ENCODE data around the gene SAA2. TPM values are rescaled to one million over a fixed set of nuclear protein-coding genes. Genes with fewer than 3 reads are reported as not detected.

SAA2 gene
- total and polyA plus RNA-seq, 10 of the 15 experiments (the other 5 are each of a cell fraction or from before 2014, with no cell fraction given) = 0.18 to 4.1 (median 0.28) TPM; not detected in 2

DNA sequence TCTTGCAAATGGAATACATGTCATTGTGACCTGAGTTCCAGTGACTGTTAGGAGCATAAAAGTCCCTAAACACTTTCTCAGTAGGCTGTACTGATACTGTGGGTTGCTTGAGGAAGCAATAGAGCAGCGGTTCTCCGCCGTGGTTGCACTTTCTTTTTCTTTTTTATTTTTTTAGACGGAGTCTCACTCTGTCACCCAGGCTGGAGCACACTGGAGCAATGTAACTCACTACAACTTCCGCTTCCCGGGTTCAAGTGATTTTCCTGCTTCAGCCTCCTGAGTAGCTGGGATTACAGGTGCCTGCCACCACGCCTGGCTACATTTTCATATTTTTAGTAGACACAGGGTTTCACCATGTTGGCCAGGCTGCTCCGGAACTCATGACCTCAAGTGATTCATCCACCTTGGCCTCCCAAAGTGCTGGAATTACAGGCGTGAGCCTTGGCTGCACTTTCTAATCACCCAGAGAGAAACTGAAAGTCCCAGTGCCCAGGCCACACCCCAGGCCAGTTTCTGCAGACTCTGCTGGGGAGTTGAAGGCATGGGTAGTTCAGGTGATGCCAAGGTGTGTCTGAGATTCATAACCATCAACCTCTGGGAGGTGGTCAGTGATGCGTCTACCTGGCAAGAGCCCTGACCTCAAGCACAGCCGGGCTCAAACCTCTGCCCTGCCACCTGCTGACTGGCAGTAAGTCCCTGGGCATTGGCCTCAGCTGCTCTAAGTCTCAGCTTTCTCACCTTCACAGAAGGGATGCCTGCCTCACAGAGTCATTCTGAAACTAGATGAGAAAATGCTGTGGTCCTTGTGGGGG is 1.9 kb downstream of the SAA2 start (continued):
- TF ChIP-seq POU2F2 (IDR thresholded peaks at IDR 0.05; ENCODE audit: borderline replicate concordance, low read depth, low read length) (0 out of 3 replicates have a peak, but pooled peaks have one; percentile 34), GATAD2B (conservative IDR thresholded peaks at IDR 0.05; ENCODE audit: low read depth) (peak; percentile 36; the same call in 1 of the 2 replicates), BHLHE40 (IDR thresholded peaks at IDR 0.05; ENCODE audit: borderline replicate concordance in 1 of 2, low read depth in 2 of 2, low read length in 1 of 2) (peak in 1 of 2 experiments; percentile 90; a peak in 2 of 4 replicates), SMARCA5 (IDR thresholded peaks at IDR 0.05) (peak; percentile 48; the same call in 1 of the 2 replicates), ATF7 (IDR thresholded peaks at IDR 0.05; ENCODE audit: low read depth) (peak; percentile 63), IRF4 (IDR thresholded peaks at IDR 0.05; ENCODE audit: low read depth, low read length) (peak; percentile 80), RUNX3 (IDR thresholded peaks at IDR 0.05; ENCODE audit: low read length) (peak; percentile 76), TCF12 (IDR thresholded peaks at IDR 0.05; ENCODE audit: low read depth, low read length) (peak; percentile 70; the same call in 1 of the 2 replicates), EED (IDR thresholded peaks at IDR 0.05; ENCODE audit: low read depth) (peak; percentile 84), BCL11A (IDR thresholded peaks at IDR 0.05; ENCODE audit: low read depth, low read length) (0 out of 2 replicates have a peak, but pooled peaks have one; percentile 23), HDGF (IDR thresholded peaks at IDR 0.05) (peak; percentile 34; the same call in 1 of the 2 replicates), CREM (IDR thresholded peaks at IDR 0.05; ENCODE audit: low read depth) (peak; percentile 40; the same call in 1 of the 2 replicates), ETV6 (conservative IDR thresholded peaks at IDR 0.05 in 1 of 2, IDR thresholded peaks at IDR 0.05 in 1 of 2; ENCODE audit: borderline replicate concordance in 1 of 2, low read depth in 1 of 2) (peak in 1 of 2 experiments; percentile 54; a peak in 2 of 4 replicates), CREB1 (IDR thresholded peaks at IDR 0.05; ENCODE audit: low read depth) (0 out of 2 replicates have a peak, but pooled peaks have one; percentile 21), JUNB (IDR thresholded peaks at IDR 0.05) (peak; percentile 79)
- TF ChIP-seq, protein P1, sequence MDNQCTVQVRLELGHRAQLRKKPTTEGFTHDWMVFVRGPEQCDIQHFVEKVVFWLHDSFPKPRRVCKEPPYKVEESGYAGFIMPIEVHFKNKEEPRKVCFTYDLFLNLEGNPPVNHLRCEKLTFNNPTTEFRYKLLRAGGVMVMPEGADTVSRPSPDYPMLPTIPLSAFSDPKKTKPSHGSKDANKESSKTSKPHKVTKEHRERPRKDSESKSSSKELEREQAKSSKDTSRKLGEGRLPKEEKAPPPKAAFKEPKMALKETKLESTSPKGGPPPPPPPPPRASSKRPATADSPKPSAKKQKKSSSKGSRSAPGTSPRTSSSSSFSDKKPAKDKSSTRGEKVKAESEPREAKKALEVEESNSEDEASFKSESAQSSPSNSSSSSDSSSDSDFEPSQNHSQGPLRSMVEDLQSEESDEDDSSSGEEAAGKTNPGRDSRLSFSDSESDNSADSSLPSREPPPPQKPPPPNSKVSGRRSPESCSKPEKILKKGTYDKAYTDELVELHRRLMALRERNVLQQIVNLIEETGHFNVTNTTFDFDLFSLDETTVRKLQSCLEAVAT (IDR thresholded peaks at IDR 0.05) = 0 out of 2 replicates have a peak, but pooled peaks have one; percentile 44
